Stimulated activated memory B cell treated with anti-CD40 and anti-IgM and Interleukin-4, amounts not matched to agents 10 μg/mL and 1 μg/mL and 100 μg/mL, for 72 hours (primary cell): Measurements from ENCODE around the gene CARTPT.

Source experiments
- ATAC-seq: fragments of 150-1000 bp; cut with Tn5 transposase; 2 replicates; pipeline ENCODE4 v1.10.0; 2021
- H3K27ac Mint-ChIP-seq: one replicate; pipeline ENCODE4 v1.8.0; 2022; ENCODE audit warnings: mild to moderate bottlenecking, mixed read lengths
- H3K27me3 Mint-ChIP-seq: one replicate; pipeline ENCODE4 v1.8.0; 2022; ENCODE audit warnings: mixed read lengths
- H3K36me3 Mint-ChIP-seq: one replicate; pipeline ENCODE4 v1.8.0; 2022; ENCODE audit warnings: mixed read lengths
- H3K4me1 Mint-ChIP-seq: one replicate; pipeline ENCODE4 v1.8.0; 2022; ENCODE audit warnings: mixed read lengths
- H3K4me3 Mint-ChIP-seq: one replicate; pipeline ENCODE4 v1.8.0; 2022; ENCODE audit warnings: mild to moderate bottlenecking, moderate library complexity, mixed read lengths
- H3K9me3 Mint-ChIP-seq: one replicate; pipeline ENCODE4 v1.8.0; 2022; ENCODE audit warnings: mixed read lengths

Gene CARTPT

GRCh38 chr5:71752441-71753190, 33.5 kb downstream of the CARTPT start:
- no peak for ATAC-seq
- peaks cover 5% of the 10 kb centered on the region for H3K4me1 Mint-ChIP-seq
- no peak overlapping the region for H3K27ac Mint-ChIP-seq
- no peaks in the 10 kb centered on the region for H3K36me3 Mint-ChIP-seq
- no peak overlapping the region for H3K4me3 Mint-ChIP-seq
- H3K27me3 Mint-ChIP-seq = peaks cover 11% of the 10 kb centered on the region
- H3K9me3 Mint-ChIP-seq = no peaks in the 10 kb centered on the region

- H3K27me3 Mint-ChIP-seq = no peaks in the 10 kb centered on the region
- no peaks in the 10 kb centered on the region for H3K9me3 Mint-ChIP-seq
- peaks cover 8% of the 10 kb centered on the region for H3K4me1 Mint-ChIP-seq
- peak; percentile 86 for ATAC-seq
- no peak overlapping the region for H3K27ac Mint-ChIP-seq
- H3K4me3 Mint-ChIP-seq = no peak overlapping the region
- H3K36me3 Mint-ChIP-seq = no peaks in the 10 kb centered on the region
These were observed 38.8 kb downstream of the CARTPT start for GRCh38 chr5:71757590-71758543.

GRCh38 chr5:71762826-71763225, 43.8 kb downstream of the CARTPT start:
- no peak overlapping the region for H3K27ac Mint-ChIP-seq
- no peaks in the 10 kb centered on the region for H3K9me3 Mint-ChIP-seq
- ATAC-seq = no peak
- H3K27me3 Mint-ChIP-seq = no peaks in the 10 kb centered on the region
- H3K4me3 Mint-ChIP-seq = no peak overlapping the region
- H3K4me1 Mint-ChIP-seq = peaks cover 2% of the 10 kb centered on the region
- H3K36me3 Mint-ChIP-seq = no peaks in the 10 kb centered on the region

DNA sequence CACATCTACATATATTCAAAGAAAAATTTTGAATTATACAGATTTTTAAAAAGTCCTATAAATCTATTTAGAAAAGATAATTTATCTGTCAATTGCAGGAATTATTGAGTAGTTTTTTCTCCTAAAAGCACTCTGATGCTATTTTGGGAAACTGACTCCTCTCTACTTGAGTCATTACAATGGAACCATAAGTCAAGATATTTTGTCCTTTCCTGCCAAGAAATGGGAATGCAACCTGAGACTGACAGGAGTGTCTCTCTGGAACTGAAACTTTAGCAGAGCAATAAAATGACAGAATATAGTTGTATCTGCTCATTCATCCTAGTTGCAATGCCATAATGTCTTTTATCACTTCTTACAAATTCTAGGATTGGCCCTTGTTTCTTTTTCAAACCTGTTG, 48.6 kb downstream of the CARTPT start:
- H3K27ac Mint-ChIP-seq = no peak overlapping the region
- no peaks in the 10 kb centered on the region for H3K27me3 Mint-ChIP-seq
- no peak for ATAC-seq
- no peaks in the 10 kb centered on the region for H3K36me3 Mint-ChIP-seq
- H3K4me3 Mint-ChIP-seq = no peak overlapping the region
- H3K4me1 Mint-ChIP-seq = peaks cover 6% of the 10 kb centered on the region
- H3K9me3 Mint-ChIP-seq = no peaks in the 10 kb centered on the region

GRCh38 chr5:71769287-71769686, 50.2 kb downstream of the CARTPT start:
- peaks cover 11% of the 10 kb centered on the region for H3K27me3 Mint-ChIP-seq
- ATAC-seq = no peak
- H3K4me1 Mint-ChIP-seq = peaks cover 6% of the 10 kb centered on the region
- no peaks in the 10 kb centered on the region for H3K9me3 Mint-ChIP-seq
- no peak overlapping the region for H3K27ac Mint-ChIP-seq
- H3K36me3 Mint-ChIP-seq = no peaks in the 10 kb centered on the region
- no peak overlapping the region for H3K4me3 Mint-ChIP-seq

DNA sequence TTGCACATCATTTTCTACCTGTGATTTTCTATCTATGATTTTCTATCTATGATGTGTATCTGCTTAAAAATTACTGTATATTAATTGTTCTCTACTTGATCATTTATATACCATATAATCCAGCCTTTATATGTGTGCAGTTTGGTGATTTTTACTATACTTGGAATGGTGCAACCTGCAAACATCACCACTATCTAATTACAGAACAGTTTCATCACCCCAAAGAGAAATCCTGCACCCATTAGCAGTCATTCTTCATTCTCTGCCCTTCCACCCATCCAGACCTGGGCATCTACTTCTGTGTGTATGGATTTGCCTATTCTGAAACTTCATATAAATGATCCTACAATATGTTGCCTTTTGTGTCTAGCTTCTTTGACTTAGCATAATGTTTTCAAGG, 51.3 kb downstream of the CARTPT start:
- H3K4me3 Mint-ChIP-seq = no peak overlapping the region
- H3K9me3 Mint-ChIP-seq = no peaks in the 10 kb centered on the region
- H3K27me3 Mint-ChIP-seq = peaks cover 11% of the 10 kb centered on the region
- ATAC-seq = no peak
- H3K4me1 Mint-ChIP-seq = peaks cover 6% of the 10 kb centered on the region
- no peaks in the 10 kb centered on the region for H3K36me3 Mint-ChIP-seq
- no peak overlapping the region for H3K27ac Mint-ChIP-seq
